H1 (cell line): Measurements from ENCODE around the gene SPEM3. TPM values are rescaled to one million over a fixed set of nuclear protein-coding genes. Genes with fewer than 3 reads are reported as not detected.
A peak's percentile ranks its signal among the peaks of the same experiment; 100 is the strongest.

Experiments used
- CTCF ChIA-PET: fragments of 300-600 bp; sonication (Branson Sonifier 250); formaldehyde crosslinking; loops from one replicate; lab custom pipeline; 2021; ENCODE audit not compliant: partially characterized antibody; lab: Charles Lee
- POLR2A ChIA-PET: fragments of 300-600 bp; sonication (Branson Sonifier 250); formaldehyde crosslinking; loops from one replicate; lab custom pipeline; 2021; ENCODE audit warnings: inconsistent platforms; ENCODE audit not compliant: partially characterized antibody; lab: Charles Lee
- DNase-seq, 2 experiments: peaks; one replicate each; pipeline versions ENCODE4 v3.0.0 to v3.0.0-alpha.2; 2010 to 2022; ENCODE audit warnings: low spot score in 2 of 2, low read depth in 1 of 2, mixed read lengths in 1 of 2
- FAIRE-seq: peaks from 2 replicates; lab custom pipeline; 2011; peaks lifted over from hg19 to GRCh38; lab: Jason Lieb, UNC
- H2AFZ ChIP-seq: 2 replicates; pipeline ENCODE4 v1.8.1; 2012; ENCODE audit warnings: low read length, inconsistent platforms
- H2AK5ac ChIP-seq: 2 replicates; pipeline ENCODE4 v1.6.1; 2013; ENCODE audit warnings: low read depth, low read length
- H2BK120ac ChIP-seq: replicated peaks from 2 replicates; pipeline ENCODE3; 2013; ENCODE audit warnings: low read depth, low read length, inconsistent platforms
- H2BK12ac ChIP-seq: 2 replicates; pipeline ENCODE4 v1.6.1; 2013; ENCODE audit warnings: low read depth, low read length
- H2BK15ac ChIP-seq: 2 replicates; pipeline ENCODE4 v1.6.1; 2013; ENCODE audit warnings: low read length
- H2BK20ac ChIP-seq: 2 replicates; pipeline ENCODE4 v1.6.1; 2013; ENCODE audit warnings: low read length
- H2BK5ac ChIP-seq: 2 replicates; pipeline ENCODE4 v1.6.1; 2013; ENCODE audit warnings: low read depth, low read length
- H3K14ac ChIP-seq: 2 replicates; pipeline ENCODE4 v1.6.1; 2013; ENCODE audit warnings: inconsistent platforms; ENCODE audit not compliant: insufficient read length
- H3K18ac ChIP-seq: 2 replicates; pipeline ENCODE4 v1.6.1; 2013; ENCODE audit warnings: low read length; ENCODE audit errors: extremely low read depth
- H3K23ac ChIP-seq: 2 replicates; pipeline ENCODE4 v1.6.1; 2013; ENCODE audit warnings: inconsistent platforms; ENCODE audit not compliant: insufficient read length
- H3K23me2 ChIP-seq: 2 replicates; pipeline ENCODE4 v1.6.1; 2013; ENCODE audit warnings: low read depth, low read length
- H3K27ac ChIP-seq: 2 replicates; pipeline ENCODE4 v1.6.1; 2011; ENCODE audit warnings: low read depth, low read length, inconsistent platforms
- H3K27me3 ChIP-seq, 4 experiments: replicated peaks in 1 of 4; 1 replicate in 1 of 4; 2 replicates in 3 of 4; pipeline versions ENCODE4 v1.6.1 to v1.8.1; 2011 to 2013; ENCODE audit warnings: low read length in 3 of 4, mild to moderate bottlenecking in 3 of 4, inconsistent platforms in 2 of 4, mixed read lengths in 2 of 4, moderate library complexity in 1 of 4; ENCODE audit not compliant: control insufficient read depth in 3 of 4, insufficient read depth in 3 of 4; ENCODE audit errors: extremely low read depth in 1 of 4
- H3K36me3 ChIP-seq, 4 experiments: 2 replicates each; pipeline versions ENCODE4 v1.6.1 to v1.8.1; 2011 to 2013; ENCODE audit warnings: mild to moderate bottlenecking in 4 of 4, low read length in 3 of 4, moderate library complexity in 2 of 4, control low read depth in 1 of 4, inconsistent platforms in 1 of 4; ENCODE audit not compliant: insufficient read depth in 4 of 4, control insufficient read depth in 2 of 4
- H3K4ac ChIP-seq: replicated peaks from 2 replicates; pipeline ENCODE3; 2013; ENCODE audit warnings: low read length, low read depth, mixed read lengths, inconsistent platforms; ENCODE audit not compliant: insufficient read length
- H3K4me1 ChIP-seq, 4 experiments: replicated peaks in 1 of 4; 1 replicate in 1 of 4; 2 replicates in 3 of 4; pipeline versions ENCODE4 v1.6.1 to v1.8.1; 2011 to 2013; ENCODE audit warnings: low read length in 3 of 4, inconsistent platforms in 2 of 4, mixed read lengths in 1 of 4; ENCODE audit not compliant: insufficient read depth in 4 of 4, control insufficient read depth in 3 of 4
- H3K4me2 ChIP-seq, 2 experiments: 2 replicates each; pipeline versions ENCODE4 v1.6.1 to v1.8.1; 2011 to 2013; ENCODE audit warnings: low read depth in 2 of 2, low read length in 2 of 2, control low read depth in 1 of 2, inconsistent platforms in 1 of 2, mild to moderate bottlenecking in 1 of 2; ENCODE audit not compliant: insufficient read depth in 1 of 2
- H3K4me3 ChIP-seq, 4 experiments: fragments of 200-600, 300-600 bp in 1 of 4; sonication (generic), shearing (Covaris generic), sonication (Bioruptor Twin) in 1 of 4; 2 replicates each; pipeline versions ENCODE4 v1.5.1 to v1.8.1; 2011 to 2016; ENCODE audit warnings: low read length in 4 of 4, low read depth in 3 of 4, control low read depth in 2 of 4, inconsistent platforms in 2 of 4, mild to moderate bottlenecking in 2 of 4, mixed read lengths in 1 of 4, moderate library complexity in 1 of 4; ENCODE audit not compliant: insufficient read depth in 2 of 4; ENCODE audit errors: extremely low read depth in 1 of 4
- H3K56ac ChIP-seq: replicated peaks from 2 replicates; pipeline ENCODE3; 2013; ENCODE audit warnings: low read depth, mild to moderate bottlenecking, mixed read lengths, low read length, inconsistent platforms; ENCODE audit not compliant: insufficient read length
- H3K79me1 ChIP-seq: 2 replicates; pipeline ENCODE4 v1.6.1; 2013; ENCODE audit warnings: low read depth, low read length, control low read depth
- H3K79me2 ChIP-seq, 2 experiments: 2 replicates each; pipeline versions ENCODE4 v1.6.1 to v1.8.1; 2012 to 2013; ENCODE audit warnings: low read length in 2 of 2, mild to moderate bottlenecking in 2 of 2, inconsistent platforms in 1 of 2; ENCODE audit not compliant: insufficient read depth in 2 of 2, control insufficient read depth in 1 of 2
- H3K9ac ChIP-seq, 4 experiments: replicated peaks in 1 of 4; 1 replicate in 1 of 4; 2 replicates in 3 of 4; pipeline versions ENCODE4 v1.6.1 to v1.8.1; 2011 to 2013; ENCODE audit warnings: low read depth in 3 of 4, low read length in 3 of 4, control low read depth in 2 of 4, mild to moderate bottlenecking in 2 of 4, moderate library complexity in 2 of 4, inconsistent platforms in 1 of 4; ENCODE audit errors: extremely low read depth in 1 of 4
- H3K9me3 ChIP-seq, 2 experiments: 2 replicates each; pipeline versions ENCODE4 v1.6.1 to v1.8.1; 2012 to 2013; ENCODE audit warnings: mild to moderate bottlenecking in 2 of 2, moderate library complexity in 2 of 2, control low read depth in 1 of 2, inconsistent platforms in 1 of 2, low read depth in 1 of 2, low read length in 1 of 2, mixed read lengths in 1 of 2; ENCODE audit not compliant: insufficient read depth in 2 of 2
- H4K20me1 ChIP-seq, 2 experiments: replicated peaks in 1 of 2; 2 replicates each; pipeline versions ENCODE3 to v1.8.1; 2011 to 2013; ENCODE audit warnings: inconsistent platforms in 2 of 2, low read length in 2 of 2, mild to moderate bottlenecking in 1 of 2; ENCODE audit not compliant: insufficient read depth in 2 of 2, control insufficient read depth in 1 of 2
- H4K5ac ChIP-seq: 2 replicates; pipeline ENCODE4 v1.6.1; 2013; ENCODE audit warnings: low read length, low read depth, mixed read lengths, inconsistent platforms; ENCODE audit not compliant: insufficient read length
- H4K8ac ChIP-seq: 2 replicates; pipeline ENCODE4 v1.8.0; 2013; ENCODE audit warnings: mild to moderate bottlenecking, moderate library complexity, low read length, inconsistent platforms; ENCODE audit not compliant: insufficient read depth; ENCODE audit errors: extremely low read depth
- H4K91ac ChIP-seq: replicated peaks from 2 replicates; pipeline ENCODE3; 2013; ENCODE audit warnings: low read length, mixed read lengths, inconsistent platforms; ENCODE audit not compliant: insufficient read length
- ASH2L ChIP-seq: fragments of 200-600, 300-600 bp; sonication (generic); IDR thresholded peaks from one replicate; pipeline ENCODE4 v1.7.1; 2017; ENCODE audit warnings: low read length
- BCL11A ChIP-seq, 2 experiments: IDR thresholded peaks; one replicate each; pipeline ENCODE4 v1.6.1; 2011; ENCODE audit warnings: low read depth in 2 of 2, low read length in 2 of 2, mild to moderate bottlenecking in 2 of 2
- CHD2 ChIP-seq: IDR thresholded peaks from 2 replicates; pipeline ENCODE4 v1.6.1; 2012; ENCODE audit warnings: low read length, improper control_type of control experiment
- CREB1 ChIP-seq: IDR thresholded peaks from 2 replicates; pipeline ENCODE4 v1.6.1; 2012; ENCODE audit warnings: inconsistent platforms
- CTCF ChIP-seq, 3 experiments: IDR thresholded peaks; 1 replicate in 2 of 3; 2 replicates in 1 of 3; pipeline versions ENCODE4 v1.5.1 to v1.6.1; 2011; ENCODE audit warnings: low read length in 3 of 3, mild to moderate bottlenecking in 3 of 3, inconsistent platforms in 2 of 3, low read depth in 1 of 3, moderate library complexity in 1 of 3; ENCODE audit not compliant: insufficient read depth in 1 of 3; ENCODE audit errors: control extremely low read depth in 1 of 3
- E2F6 ChIP-seq: IDR thresholded peaks from 2 replicates; pipeline ENCODE4 v1.6.1; 2012; ENCODE audit warnings: inconsistent platforms
- MAFK ChIP-seq: IDR thresholded peaks from 2 replicates; pipeline ENCODE4 v1.6.1; 2012; ENCODE audit warnings: low read depth, mild to moderate bottlenecking, improper control_type of control experiment, low read length
- NRF1 ChIP-seq: IDR thresholded peaks from 2 replicates; pipeline ENCODE4 v1.6.1; 2011; ENCODE audit warnings: mild to moderate bottlenecking, low read depth, low read length, improper control_type of control experiment
- SP2 ChIP-seq: IDR thresholded peaks from 2 replicates; pipeline ENCODE4 v1.6.1; 2012; ENCODE audit warnings: mild to moderate bottlenecking, low read length, inconsistent platforms
- TBP ChIP-seq: IDR thresholded peaks from 2 replicates; pipeline ENCODE4 v1.6.1; 2011; ENCODE audit warnings: low read depth, low read length, improper control_type of control experiment
- YY1 ChIP-seq: IDR thresholded peaks from 2 replicates; pipeline ENCODE4 v1.6.1; 2011; ENCODE audit warnings: low read depth, mild to moderate bottlenecking, low read length
- WGBS, 2 experiments: shearing (Covaris generic) in 1 of 2; methylation state at CpG; one replicate each; pipeline versions ENCODE4 v1.1.6 to v1.1.7; 2013 to 2015; ENCODE audit warnings: low lambda C conversion rate in 2 of 2, mixed read lengths in 2 of 2, inconsistent platforms in 1 of 2, low coverage in 1 of 2, missing lambda C conversion rate in 1 of 2; ENCODE audit not compliant: insufficient replicate concordance in 2 of 2, insufficient coverage in 1 of 2, insufficient read length in 1 of 2; ENCODE audit errors: extremely low coverage in 1 of 2, missing lambda C conversion rate in 1 of 2; 5-methylcytosine and 5-hydroxymethylcytosine counted together
- polyA plus RNA-seq, 7 experiments: library from polyadenylated mRNA; depleted of rRNA in 3 of 7; stranded (reverse) in 5 of 7; unstranded in 2 of 7; fragments of >200 nt in 5 of 7; fragments of 200-250 nt in 2 of 7; gene quantifications; 1 replicate in 5 of 7; 2 replicates in 1 of 7; 4 replicates in 1 of 7; pipeline versions ENCODE4 v1.2.1 to v1.2.3, GENCODE V29; 2011 to 2013; ENCODE audit warnings: missing spikeins in 2 of 7, mixed read lengths in 2 of 7
- total RNA-seq: library from RNA; stranded (reverse); fragmentation: NEBNext Ultra II Directional; extraction: Animal tissue kit (Norgen Biotek cat#: 25700); gene quantifications from 2 replicates; pipeline ENCODE4 v1.2.1, GENCODE V29; 2021

The SPEM3 gene
- total and polyA plus RNA-seq, 2 of the 8 experiments (the other 6 are each of a cell fraction or from before 2014, with no cell fraction given) = 0.02 TPM; not detected in 1

GRCh38 chr17:7476951-7477350 is 48.3 kb downstream of the SPEM3 start:
- no peak for FAIRE-seq
- H2BK20ac ChIP-seq = no peak overlapping the region
- 98% methylated on average over 5 of the region's 5 CpGs; no CpG with 5 or more reads in 1 of the 2 experiments for whole genome bisulfite sequencing, 2 experiments
- H3K36me3 ChIP-seq = no peaks in the 10 kb centered on the region
- H2AK5ac ChIP-seq = peak overlapping the region; percentile 1; the same call in 1 of the 2 replicates
- no peaks in the 10 kb centered on the region for H3K9me3 ChIP-seq
- no peak overlapping the region for H2BK120ac ChIP-seq
- no peaks in the 10 kb centered on the region; a peak in 1 of 7 replicates for H3K27me3 ChIP-seq
- peak overlapping the region; percentile 63; the same call in 1 of the 2 replicates for H2BK15ac ChIP-seq
- no peak overlapping the region for H2BK12ac ChIP-seq
- H3K4me1 ChIP-seq = peaks cover 2 to 20% (median 16%) of the 10 kb centered on the region in 4 experiments
- H3K4ac ChIP-seq = no peak overlapping the region
- no peak overlapping the region for H3K56ac ChIP-seq
- no peak overlapping the region for H3K4me3 ChIP-seq
- H4K20me1 ChIP-seq = peaks cover 0 to 5% of the 10 kb centered on the region in 2 experiments
- ChIA-PET CTCF (interaction anchor here (0.7 to 3.3 kb wide), 9 partner anchors 8 to 126 kb away, joined by 3 to 17 read pairs (median 4); partner anchors contain the start of gene TMEM102), POLR2A (interaction anchor here (0.9 to 14.3 kb wide), 11 partner anchors 9 to 117 kb away, joined by 3 to 339 read pairs (median 4); partner anchors contain the start of genes CHRNB1, FGF11, NLGN2 and POLR2A)
- H3K23me2 ChIP-seq = peaks cover 11% of the 10 kb centered on the region
- no peak overlapping the region for H3K18ac ChIP-seq
- H4K5ac ChIP-seq = no peak overlapping the region
- H3K14ac ChIP-seq = no peak overlapping the region
- no peak for DNase-seq
- no peak overlapping the region for H4K8ac ChIP-seq
- 0 out of 2 replicates have a peak overlapping the region, but pooled peaks have one; percentile 66 for H2BK5ac ChIP-seq
- peaks cover 0 to 31% of the 10 kb centered on the region in 2 experiments; a peak in 2 of 4 replicates for H3K79me2 ChIP-seq
- peak overlapping the region in 1 of 2 experiments; percentile 97; a peak in 1 of 4 replicates for H3K4me2 ChIP-seq
- no peak overlapping the region for H2AFZ ChIP-seq
- H3K9ac ChIP-seq = peak overlapping the region in 1 of 4 experiments; percentile 4; a peak in 1 of 7 replicates
- H3K23ac ChIP-seq = no peak overlapping the region
- H3K27ac ChIP-seq = no peak overlapping the region
- peaks cover 12% of the 10 kb centered on the region for H3K79me1 ChIP-seq
- no peak overlapping the region for H4K91ac ChIP-seq
- no peak for TF ChIP-seq CREB1
- TF ChIP-seq E2F6 = no peak
- no peak for TF ChIP-seq ASH2L
- no peak for TF ChIP-seq NRF1
- no peak for TF ChIP-seq BCL11A (IDR thresholded peaks at IDR 0.05; ENCODE audit: low read depth in 2 of 2, low read length in 2 of 2)
- TF ChIP-seq TBP = no peak
- TF ChIP-seq SP2 = no peak
- TF ChIP-seq MAFK = no peak
- no peak for TF ChIP-seq CTCF (IDR thresholded peaks at IDR 0.05; ENCODE audit: control extremely low read depth in 1 of 3, insufficient read depth in 1 of 3, low read depth in 1 of 3, low read length in 3 of 3)
- no peak for TF ChIP-seq YY1
- no peak for TF ChIP-seq CHD2
